PC-9 (cell line): ENCODE data around the gene LEFTY2.

Experiments
- EZH2 ChIP-seq: fragments of 200-600 bp; sonication (generic); IDR thresholded peaks from 2 replicates; pipeline ENCODE4 v1.8.0; 2017; ENCODE audit warnings: antibody characterized with exemption, low read depth
- TF ChIP-seq, protein P1 (sequence below): fragments of 200-600 bp; sonication (generic); conservative IDR thresholded peaks from 2 replicates; pipeline ENCODE4 v1.6.1; 2017; ENCODE audit warnings: mixed run types, antibody characterized with exemption, mild to moderate bottlenecking, moderate library complexity

DNA sequence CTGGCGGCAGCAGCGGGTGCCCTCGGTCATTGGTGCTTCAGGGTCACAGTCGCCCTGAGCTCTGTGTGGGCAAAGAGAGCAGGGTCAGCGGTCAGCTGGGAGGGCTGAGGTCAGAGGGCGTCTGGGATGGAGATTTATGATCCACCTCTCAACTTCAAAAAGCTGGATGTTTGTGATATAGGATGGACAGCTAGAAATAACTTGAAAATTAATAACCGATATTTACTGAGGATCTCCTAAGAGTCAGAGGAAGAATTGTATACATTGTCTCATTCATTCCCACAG is 54.0 kb downstream of the LEFTY2 start:
- TF ChIP-seq, protein P1, sequence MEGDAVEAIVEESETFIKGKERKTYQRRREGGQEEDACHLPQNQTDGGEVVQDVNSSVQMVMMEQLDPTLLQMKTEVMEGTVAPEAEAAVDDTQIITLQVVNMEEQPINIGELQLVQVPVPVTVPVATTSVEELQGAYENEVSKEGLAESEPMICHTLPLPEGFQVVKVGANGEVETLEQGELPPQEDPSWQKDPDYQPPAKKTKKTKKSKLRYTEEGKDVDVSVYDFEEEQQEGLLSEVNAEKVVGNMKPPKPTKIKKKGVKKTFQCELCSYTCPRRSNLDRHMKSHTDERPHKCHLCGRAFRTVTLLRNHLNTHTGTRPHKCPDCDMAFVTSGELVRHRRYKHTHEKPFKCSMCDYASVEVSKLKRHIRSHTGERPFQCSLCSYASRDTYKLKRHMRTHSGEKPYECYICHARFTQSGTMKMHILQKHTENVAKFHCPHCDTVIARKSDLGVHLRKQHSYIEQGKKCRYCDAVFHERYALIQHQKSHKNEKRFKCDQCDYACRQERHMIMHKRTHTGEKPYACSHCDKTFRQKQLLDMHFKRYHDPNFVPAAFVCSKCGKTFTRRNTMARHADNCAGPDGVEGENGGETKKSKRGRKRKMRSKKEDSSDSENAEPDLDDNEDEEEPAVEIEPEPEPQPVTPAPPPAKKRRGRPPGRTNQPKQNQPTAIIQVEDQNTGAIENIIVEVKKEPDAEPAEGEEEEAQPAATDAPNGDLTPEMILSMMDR, result no peak
- no peak for TF ChIP-seq EZH2
